Subcutaneous adipose tissue (tissue), 4 donors: Measurements from ENCODE around the gene HSD3B1. TPM values are rescaled to one million over a fixed set of nuclear protein-coding genes. Genes with fewer than 3 reads are reported as not detected.

ENCODE experiments used
- CTCF ChIP-seq: fragments of 450-650 bp; IDR thresholded peaks from one replicate; pipeline ENCODE4 v1.5.1; 2016; ENCODE audit warnings: low read depth, mild to moderate bottlenecking, control low read depth, antibody characterized with exemption, moderate library complexity
- total RNA-seq, 4 donors: library from RNA; depleted of rRNA; stranded (reverse); fragments of >200 nt; gene quantifications; one replicate each; pipeline ENCODE4 v1.1.0, GENCODE V29; 2016

HSD3B1 gene
- total RNA-seq, 4 donors from 2014 or later, result 0.94 TPM; not detected in 3

GRCh38 chr1:119531606-119532323, 24.8 kb downstream of the HSD3B1 start:
- no peak for TF ChIP-seq CTCF

GRCh38 chr1:119532324-119532910, 25.4 kb downstream of the HSD3B1 start:
- no peak for TF ChIP-seq CTCF

GRCh38 chr1:119535381-119535780, 28.4 kb downstream of the HSD3B1 start:
- TF ChIP-seq CTCF, result no peak

GRCh38 chr1:119537966-119538365, 31.0 kb downstream of the HSD3B1 start:
- TF ChIP-seq CTCF, result no peak

- no peak for TF ChIP-seq CTCF
Measured at GRCh38 chr1:119539636-119540035, 32.6 kb downstream of the HSD3B1 start.

- no peak for TF ChIP-seq CTCF
Measured at GRCh38 chr1:119541389-119541788, 34.4 kb downstream of the HSD3B1 start.

GRCh38 chr1:119542492-119542946, 35.5 kb downstream of the HSD3B1 start:
- TF ChIP-seq CTCF, result no peak
